ENCODE results near the gene POLA1.

POLA1 gene

DNA sequence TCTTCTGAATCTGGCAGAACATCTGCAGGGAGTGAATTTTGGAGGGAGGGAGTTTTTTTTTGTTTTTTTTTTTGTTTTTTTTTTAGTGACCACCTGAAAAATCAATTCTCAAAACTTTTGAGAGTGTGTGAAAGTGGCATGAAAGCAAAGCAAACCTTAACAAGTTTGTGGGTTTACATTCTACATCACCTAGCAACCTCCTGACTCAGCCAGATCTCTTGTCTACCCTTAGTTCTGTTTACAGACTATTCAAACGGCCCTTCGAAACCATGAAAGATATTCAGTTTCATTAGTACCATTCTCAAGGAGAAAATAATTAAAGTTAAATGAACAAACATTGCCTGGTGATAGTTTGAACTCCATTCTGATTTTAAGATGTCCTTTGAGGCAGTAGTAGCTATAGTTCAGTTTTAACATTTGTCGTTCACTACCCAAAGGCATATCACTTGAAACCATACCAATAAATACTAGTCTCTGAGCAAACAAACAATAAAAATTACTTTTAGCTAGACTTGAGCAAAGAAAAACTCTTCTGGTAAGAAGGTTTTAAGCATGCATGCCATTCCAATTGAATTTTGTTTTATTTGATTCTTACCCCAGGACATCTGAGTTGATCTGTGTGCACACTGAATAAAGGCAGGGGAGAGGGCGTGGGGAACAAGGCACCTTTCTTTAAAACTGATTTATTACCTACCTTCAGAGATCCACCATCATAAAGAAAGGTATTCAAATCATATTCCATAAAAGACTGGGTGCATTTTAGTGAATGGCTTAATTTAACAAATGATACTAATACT lies 184.3 kb downstream of the POLA1 start:
- no peak for DNase-seq

DNA sequence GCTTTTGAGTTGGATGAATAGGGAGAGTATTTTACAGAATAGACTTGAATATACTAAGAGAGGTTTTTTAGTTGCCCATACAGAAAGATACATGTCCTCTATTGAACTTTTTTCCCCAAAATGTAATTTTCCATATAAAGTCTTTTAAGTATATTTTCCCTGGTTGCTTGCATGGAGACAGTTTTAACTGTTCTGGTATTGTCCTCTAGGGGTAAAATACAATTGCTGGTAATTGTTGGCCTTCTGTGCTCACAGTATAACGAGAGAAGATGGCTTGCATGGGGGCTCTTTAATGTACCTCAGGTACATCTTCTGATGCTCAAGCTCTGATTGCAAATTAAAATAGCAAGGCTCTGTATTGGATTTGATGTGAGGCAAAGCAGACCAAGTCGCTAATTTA lies 186.0 kb downstream of the POLA1 start:
- no peak for DNase-seq

DNA sequence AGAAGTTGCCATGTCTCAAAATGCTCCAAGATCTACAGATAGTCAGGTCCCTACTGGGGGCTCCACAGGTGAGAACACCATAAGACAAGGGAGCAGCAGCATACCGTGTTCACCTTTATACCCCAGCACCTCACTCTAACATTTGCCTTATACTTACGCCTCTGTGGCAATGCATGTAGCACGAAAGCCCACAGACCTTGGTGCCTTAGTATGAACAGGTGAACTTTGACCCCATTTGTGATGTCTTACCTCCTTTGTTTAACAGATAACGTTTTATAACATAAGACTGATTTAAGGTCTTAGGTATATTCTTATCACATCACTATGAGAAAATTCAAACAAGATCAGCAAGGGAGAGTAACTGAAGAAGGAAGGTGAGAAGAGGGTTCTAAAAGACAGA lies 193.2 kb downstream of the POLA1 start:
- no peak for DNase-seq

DNA sequence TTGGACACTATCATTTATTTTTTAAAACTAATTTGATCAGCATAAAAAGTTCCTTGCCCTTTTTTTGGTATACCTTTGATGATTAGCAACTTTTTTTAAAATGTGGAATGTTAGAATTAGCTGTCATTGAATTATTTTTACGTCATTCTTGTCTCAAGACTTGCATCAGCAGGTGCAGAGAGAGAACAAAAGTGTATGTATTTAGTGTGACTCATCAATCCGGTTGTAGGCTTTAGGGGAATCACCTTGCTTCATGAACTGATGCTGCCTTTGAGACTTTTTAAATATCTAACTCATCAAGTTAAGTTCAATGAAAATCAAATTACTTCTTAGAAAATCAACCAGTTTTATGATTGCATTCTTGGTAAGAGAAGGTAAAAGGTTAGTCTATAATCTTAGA lies 197.0 kb downstream of the POLA1 start:
- no peak for DNase-seq

DNA sequence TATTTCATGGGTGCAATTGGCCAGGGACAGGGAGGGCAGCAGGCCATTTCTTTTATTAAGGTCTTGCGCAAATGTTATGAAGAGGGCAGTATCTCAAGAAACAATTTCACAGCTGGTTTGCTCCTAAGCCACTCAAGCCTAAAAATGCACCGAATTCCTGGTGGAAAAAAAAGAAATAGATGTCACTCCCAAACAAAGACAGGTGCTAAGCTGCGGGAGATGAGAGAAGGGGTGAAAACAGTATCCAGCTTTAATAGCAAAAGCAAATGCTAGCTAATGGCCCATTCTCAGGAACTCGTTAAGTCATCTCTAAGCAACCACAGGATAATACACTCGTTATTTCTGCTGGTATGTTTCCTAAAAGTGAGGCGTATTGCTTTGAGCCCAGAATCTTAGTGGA lies 205.7 kb downstream of the POLA1 start:
- no peak for DNase-seq

DNA sequence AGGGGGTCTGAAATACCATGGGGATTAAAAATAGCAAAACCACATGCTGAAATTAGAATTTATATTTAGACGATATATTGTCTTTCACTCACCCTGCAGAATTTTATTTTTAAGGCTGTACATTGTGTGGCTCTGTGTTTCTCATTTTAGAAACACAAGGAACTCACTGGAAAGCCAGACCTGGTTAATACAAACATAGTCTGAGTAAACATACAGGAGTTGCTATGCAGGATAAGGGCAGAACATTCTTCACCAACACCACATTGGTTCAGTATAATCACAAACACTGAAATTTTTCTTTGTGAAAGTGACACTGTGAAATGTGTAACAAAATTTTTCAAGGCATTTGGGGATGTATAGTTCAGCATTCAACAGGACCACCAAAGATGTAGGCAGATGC lies 206.5 kb downstream of the POLA1 start:
- DNase-seq, result no peak

DNA sequence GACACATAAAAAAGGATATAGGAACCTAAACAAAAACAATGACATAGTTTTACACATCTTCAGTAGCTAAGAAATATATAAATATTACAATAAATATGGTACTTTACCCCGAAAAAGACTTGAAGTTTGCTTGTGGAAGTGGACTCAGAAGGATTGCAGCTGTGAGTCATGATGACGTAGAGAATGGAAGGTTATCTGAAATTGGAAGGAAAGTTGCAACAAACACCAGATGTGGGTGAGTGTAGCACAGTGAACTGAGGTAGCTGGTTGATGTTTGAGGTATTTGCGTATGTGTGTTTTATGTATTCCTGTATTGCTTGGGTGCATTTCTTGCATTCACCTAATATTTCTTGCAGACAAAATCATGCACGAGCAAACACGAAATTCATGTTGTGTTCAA lies 209.1 kb downstream of the POLA1 start:
- DNase-seq, result no peak

DNA sequence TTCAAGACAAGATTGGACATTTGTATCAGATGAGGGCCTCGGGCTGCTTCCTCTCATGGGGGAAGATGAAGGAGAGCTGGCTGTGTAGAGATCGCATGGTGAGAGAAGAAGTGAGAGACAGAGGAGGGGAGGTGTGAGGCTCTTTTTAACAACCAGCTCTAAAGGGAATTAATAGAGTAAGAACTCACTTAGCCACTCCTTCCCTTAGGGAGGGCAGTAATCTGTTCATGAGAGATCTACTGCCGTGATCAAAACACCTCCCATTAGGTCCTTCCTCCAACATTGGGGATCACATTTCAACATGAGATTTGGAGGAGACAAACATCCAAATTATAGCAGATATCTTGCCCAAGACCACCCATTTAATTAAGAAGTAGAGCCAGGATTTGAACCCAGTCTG lies 225.0 kb downstream of the POLA1 start:
- no peak for DNase-seq

DNA sequence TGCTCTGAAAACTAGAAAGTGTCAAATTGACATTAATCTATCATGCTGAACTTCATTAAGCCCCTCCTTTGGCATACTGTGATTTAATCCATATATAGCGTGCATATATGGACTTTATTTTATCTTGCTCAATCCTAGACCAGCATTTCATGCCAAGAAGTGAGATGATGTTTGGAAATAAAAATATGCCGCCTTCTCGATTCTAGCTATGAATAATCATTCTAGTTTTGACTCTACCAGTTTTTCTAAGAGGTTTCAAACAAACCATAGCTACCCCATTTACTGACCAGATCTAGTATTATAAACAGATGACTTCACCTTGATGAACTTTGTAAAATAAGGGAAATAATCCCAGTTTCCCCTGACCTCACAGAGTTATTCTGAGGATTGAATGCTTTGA lies 227.1 kb downstream of the POLA1 start:
- no peak for DNase-seq

DNA sequence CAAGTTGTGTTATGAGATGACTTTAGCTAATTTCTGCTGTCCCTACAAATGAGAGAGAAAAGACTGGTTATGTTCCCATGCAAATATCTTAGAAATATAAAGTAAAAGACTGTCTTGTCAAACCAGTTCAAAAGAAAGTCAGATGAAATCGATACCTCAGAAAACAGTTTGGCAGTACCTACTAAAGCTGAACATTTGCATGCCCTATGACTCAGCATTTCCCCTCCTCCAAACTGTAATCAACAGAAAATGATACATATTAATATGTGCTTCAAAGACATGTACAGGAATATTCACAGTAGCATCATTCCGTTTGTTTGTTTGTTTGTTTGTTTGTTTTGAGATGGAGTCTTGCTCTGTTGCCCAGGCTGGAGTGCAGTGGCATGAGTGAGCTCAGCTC lies 231.7 kb downstream of the POLA1 start:
- DNase-seq, result no peak

DNA sequence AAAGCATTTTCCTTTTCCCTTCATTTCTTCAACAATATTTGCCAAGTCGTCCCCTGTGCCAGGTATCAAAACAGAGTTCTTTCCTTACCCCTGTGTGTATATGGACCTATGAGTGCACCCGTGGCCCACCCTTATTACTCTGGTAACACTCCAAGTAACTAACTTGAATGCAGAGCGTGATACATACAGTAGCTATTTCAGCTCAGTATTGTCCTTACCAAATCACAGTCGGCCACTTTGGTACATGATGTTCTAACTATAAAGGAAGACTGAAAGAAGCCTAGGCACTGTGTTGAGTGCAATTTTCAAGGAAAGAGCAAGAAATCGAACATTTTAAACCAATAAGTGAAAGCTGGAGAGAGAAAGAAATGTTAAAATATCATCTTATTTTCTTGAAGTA lies 233.7 kb downstream of the POLA1 start:
- no peak for DNase-seq

DNA sequence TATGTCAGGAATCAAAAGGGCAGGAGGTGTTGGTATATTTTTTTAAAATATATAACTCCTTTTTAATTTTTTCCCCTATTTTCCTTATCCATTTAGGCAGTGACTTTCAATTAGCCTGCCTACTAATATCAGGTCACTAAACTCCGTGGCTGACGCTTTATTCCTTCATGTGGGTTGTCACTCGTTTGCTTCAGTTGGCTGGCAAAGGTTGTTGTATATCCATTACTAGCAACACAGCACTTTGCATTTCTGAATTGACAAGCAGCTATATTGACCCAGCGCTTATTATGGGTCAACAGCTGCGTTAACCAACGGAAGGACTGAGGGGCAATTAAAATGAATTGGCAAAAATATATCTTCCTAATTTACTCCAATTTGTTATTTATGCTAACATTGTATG lies 234.4 kb downstream of the POLA1 start:
- peak; percentile 51 for DNase-seq

DNA sequence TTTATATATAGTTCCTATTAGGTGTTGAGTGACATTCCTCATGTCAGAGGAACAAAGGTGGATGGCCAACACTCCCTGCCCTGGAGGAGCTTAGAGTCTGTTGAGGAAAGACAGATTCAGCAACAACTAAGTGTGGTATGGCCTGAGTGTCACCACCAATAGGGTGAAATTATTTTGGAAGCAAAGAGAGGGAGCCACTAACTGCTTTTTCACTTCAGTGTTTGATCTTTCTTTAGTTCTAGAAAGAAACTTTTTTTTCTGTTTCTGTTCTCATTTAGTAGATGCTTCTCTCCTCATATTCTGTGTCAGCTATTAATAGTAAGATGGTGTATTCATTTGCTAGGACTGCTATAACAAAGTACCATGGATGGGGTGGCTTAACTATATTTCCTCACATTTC lies 240.6 kb downstream of the POLA1 start:
- no peak for DNase-seq

DNA sequence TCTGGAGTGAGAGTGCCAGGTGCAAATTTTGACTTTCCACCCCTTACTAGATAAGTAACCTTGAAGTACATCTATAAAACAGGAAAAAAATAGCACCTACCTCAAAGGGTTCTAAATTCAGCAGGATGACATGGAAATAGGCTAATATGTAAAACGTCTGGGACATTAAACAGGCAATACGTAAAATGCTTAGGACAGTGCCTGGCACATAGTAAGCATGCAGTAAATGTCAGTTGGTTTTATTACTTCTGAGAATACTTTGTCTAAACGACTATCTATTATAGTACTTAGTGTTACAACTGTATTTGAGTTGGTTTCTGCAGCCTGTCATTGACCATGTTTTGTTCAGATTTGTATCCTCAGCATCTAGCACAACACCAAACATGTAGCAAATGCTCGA lies 251.3 kb downstream of the POLA1 start:
- DNase-seq, result no peak

DNA sequence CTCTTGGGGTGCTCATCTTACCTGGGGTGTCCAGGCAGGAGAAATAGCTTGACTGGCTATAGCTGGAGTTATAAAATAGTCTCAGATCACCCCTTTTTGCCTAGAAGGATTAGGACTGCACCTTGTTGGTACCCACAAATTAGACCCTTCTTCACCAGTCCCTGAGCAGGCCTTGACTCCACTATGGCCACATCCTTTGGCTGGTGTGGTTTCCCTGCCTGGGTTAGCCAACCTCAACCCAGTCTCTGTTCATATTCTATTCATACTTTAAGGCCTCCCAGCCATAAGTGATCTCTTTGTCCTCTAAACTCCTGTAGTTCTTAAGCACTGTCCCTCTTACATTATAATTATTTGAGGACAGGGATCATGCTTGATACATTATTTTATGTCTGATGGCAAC lies 252.7 kb downstream of the POLA1 start:
- DNase-seq, result no peak

DNA sequence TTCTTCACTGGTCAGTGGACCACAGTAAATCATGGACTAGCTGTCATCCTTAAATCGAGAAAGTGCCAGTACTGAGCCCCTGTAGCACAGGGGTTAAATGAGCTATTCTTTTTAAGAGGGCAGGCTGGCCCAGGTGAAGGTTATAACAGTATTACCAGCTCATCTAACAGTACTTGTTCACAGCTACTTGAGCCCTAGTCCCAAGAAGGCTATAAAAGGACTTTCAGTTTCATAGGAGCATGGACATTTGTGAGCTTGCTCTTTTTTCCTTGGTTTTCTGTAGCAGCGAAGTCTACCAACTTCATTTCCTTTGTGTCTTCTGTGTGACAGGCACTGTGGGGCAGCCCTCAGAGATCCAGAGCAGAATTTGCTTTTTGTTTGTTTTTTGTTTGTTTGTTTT lies 261.0 kb downstream of the POLA1 start:
- no peak for DNase-seq

DNA sequence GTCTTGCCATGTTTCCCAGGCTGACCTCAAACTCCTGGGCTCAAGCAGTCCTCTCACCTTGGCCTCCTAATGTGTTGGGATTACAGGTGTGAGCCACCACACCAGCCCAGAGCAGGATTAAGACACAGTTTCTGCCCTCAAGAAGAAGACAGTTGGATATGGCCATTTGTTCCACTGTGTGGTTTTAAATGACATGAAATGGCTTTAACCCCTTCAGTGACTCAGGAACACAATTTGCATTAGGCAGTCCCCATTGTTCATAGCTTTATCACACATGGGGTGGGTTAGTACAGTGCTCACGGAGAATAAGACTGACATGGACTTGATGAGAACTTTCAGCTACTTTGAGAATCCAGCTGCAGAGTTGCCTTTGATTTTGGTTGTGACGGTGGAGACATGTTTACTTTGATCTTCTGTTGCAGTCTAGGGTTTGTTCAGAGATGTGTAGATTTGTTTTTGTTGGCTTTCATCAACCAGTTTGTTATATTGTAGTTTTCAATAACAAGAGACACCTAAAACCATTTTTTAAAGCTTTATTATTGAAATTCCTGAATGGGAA lies 261.7 kb downstream of the POLA1 start:
- no peak for DNase-seq

DNA sequence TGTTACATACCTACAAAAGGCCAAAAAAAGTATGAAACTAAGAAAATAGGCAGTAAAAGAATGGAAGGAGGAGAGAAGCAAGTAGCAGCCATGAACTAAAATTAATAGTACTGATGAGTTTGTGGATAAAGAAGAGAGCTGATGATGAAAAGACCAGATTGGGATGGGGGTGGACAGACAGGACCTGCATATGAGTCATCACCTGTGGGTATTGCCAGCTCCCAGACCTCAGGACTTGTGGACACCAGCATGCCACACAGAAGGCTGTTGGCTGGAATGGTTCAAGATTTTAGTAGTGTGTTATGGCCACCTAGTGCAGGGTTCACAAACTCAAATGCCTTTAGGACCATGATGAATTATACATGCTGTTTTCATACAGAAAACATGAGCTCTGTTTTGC lies 263.1 kb downstream of the POLA1 start:
- DNase-seq, result no peak

DNA sequence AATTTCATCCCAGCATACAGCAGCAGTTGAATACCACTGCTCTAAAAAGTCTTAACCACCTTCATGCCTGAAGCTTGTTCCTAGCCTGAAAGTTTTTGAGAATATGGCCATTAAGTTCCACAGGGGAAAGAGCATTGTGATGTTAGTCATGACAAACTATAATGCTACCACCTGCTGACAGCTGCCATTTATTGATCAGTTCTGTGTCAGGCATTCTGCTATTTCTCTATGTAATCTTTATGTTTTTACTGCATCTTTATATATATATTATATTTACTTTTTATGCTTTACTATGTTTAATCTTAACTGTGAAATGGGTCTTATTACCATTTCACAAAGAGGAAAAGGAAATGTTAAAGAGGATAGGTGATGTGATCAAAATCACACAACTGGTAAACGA lies 268.1 kb downstream of the POLA1 start:
- peak; percentile 4 for DNase-seq

DNA sequence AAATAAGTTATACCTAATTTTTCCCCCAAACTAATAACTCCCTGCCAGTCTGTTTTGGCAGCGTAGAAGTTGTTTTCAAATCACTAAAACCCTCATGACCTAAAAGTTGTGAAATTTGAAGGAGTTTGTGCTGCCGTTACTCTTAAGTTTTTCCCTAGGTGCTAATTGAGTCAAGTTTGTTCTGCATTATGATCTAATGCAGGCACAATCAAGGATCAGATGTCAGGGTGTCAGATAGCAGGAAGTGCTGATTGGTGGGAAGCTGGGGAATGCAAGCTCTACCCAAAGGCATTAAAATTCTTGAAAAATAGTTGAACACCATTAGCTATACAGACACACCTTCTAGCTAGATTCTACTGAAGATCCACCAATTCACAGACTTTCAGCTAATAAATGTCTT lies 270.1 kb downstream of the POLA1 start:
- no peak for DNase-seq

DNA sequence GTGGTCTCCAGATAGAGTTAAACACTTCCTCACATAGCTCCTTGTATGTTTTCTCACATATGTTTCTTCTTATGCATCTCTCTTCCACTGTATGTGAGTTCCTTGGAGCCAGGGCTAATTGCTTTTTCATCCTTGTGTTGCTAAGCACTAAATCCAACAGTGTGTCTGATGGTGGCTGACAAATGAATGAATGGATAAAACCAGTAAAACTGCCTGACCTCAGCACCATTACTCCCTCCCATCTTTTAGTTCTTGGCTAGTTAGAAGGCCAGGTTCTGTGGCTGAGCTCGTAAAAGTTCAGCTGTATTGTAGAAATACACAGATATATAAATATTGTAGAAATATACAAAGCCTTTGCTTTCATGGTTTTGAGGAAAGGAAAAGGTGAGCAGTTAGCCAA lies 271.7 kb downstream of the POLA1 start:
- no peak for DNase-seq

DNA sequence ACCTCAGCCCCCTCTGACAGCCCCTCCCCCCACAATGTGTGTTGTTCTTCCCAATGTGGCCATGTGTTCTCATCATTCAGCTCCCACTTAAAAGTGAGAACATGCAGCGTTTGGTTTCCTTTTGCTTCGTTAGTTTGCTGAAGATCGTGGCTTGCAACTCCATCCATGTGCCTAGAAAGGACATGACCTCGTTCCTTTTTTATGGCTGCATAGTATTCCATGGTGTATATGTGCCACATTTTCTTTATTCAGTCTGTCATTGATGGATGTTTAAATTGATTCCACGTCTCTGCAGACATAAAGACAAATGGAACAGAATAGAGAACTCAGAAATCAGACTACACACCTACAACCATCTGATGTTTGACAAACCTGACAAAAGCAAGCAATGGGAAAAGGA lies 276.1 kb downstream of the POLA1 start:
- no peak for DNase-seq

DNA sequence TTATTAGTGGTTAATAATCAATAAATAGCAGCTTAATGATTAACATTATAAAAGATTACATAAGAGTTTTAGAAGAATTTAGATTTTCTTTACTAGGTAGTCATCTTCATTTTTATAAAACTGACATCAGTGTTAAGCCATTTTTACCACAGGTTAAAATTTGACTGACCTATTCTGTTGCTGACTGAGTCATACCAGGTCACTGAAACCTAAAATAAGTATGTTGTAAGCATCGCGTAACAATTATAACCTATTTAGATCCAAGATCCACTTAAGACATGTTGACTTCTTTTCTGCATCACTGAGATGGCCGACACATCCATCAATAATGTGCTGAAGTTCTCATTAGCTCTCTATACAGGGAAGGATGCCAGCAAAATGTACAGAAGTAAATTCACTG lies 285.4 kb downstream of the POLA1 start:
- DNase-seq, result no peak

DNA sequence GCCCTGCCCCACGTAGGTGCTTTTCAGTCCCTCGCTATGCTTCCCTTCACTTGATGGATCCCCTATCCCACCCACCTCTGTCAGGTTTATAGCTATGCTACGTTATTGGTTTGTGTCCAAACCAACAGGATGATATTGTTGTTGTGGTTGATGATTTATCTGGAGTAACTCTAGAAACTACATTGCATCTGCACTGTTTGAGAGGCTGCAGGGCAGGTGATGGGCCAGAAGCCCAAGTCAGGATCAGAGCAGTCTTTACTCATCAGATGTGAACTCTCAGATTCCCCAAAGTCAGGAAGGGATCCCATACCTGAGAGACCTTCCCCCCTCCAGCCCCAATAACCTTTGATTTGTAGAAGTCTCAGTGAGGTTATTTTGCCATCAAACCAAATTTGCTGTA lies 287.3 kb downstream of the POLA1 start:
- no peak for DNase-seq

DNA sequence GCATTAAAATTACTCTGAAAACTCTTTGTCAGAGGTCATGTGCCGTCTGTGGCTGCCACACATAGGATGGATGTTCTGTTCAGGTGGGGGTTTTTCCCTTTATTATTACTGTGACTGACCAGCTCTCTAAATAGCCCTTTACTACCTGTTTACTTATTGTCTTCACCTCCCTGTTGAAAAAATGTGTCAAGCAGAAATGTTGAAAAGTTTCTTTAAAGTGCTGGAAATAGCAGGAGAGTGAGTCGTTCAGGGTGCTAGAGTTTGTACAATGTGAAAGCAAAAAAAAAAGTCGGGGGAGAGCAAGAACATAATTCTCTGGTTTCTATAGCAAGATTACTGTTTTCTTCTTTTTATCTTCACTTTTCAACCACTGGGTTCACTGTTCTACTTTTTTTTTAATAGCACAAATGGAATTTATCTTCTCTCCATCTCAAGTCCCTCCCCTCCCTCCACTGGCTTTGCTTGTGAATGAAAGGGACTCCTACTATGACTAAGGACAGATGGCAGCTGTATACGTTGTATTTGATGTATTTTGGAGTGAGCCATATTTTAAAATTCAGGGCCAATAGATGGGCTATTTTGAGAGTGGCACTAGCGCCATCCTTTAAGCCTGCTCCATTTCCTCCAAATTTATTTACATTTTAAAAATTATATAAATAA lies 288.7 kb downstream of the POLA1 start:
- DNase-seq, result no peak

All from eye (tissue), 1 donor.